ENCODE data around the gene ZNF425.
"Not testable (repeated sequence)": the region's sequence is repeated elsewhere in the genome, so short reads cannot be mapped to it uniquely, and the experiment has no call there.

The ZNF425 gene, protein sequence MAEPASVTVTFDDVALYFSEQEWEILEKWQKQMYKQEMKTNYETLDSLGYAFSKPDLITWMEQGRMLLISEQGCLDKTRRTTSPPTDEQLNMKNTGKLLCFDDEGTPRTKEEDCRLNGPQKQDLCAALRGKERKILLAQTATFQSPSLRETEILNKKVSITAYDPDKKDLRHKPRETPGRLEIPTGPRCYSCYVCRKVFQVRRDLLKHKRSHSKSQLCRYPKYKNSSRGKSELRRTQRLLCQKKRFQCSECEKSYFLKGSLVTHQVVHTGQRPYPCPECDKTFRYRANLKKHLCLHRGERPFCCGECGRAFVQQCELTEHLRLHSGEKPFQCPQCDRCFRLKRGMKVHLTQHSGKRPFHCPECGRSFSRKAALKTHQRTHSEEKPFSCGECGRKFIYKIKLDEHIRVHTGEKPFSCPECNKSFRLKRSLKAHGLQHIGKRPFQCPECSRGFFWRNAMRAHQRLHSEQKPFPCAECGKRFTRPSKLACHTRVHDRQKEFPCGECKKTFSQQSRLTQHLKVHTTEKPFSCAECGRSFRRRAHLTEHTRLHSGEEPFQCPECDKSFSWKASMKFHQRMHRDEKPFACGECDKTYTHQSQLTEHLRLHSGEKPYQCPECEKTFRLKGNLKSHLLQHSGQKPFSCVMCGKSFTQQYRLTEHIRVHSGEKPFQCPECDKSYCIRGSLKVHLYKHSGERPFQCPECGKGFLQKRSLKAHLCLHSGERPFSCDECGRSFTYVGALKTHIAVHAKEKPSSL

GRCh38 chr7:149125863-149126661, at the start of gene ZNF425:
ZNF425 (minus strand) TSS chr7:149126324; CDS start chr7:149126213, 111 bp downstream.
- DNase-seq, result peak; percentile 96

- no peak for DNase-seq
These were observed 49.0 kb upstream of the ZNF425 start for GRCh38 chr7:149175150-149175549.

DNA sequence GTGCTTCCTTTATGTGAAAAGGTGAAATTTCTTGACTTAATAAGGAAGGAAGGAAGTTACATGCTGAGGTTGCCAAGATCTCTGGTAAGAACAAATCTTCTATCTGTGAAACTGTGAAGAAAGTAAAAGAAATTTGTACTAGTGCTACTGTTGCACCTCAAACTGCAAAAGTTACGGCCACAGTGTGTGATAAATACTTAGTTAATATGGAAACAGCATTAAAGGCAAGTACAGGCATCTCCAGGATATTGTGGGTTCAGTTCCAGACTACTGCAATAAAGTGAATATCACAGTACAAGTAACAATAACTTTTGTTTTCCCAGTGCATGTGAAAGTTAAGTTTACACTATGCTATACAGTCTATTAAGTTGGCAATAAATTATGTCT, 46.4 kb upstream of the ZNF425 start:
- DNase-seq, result no peak

DNA sequence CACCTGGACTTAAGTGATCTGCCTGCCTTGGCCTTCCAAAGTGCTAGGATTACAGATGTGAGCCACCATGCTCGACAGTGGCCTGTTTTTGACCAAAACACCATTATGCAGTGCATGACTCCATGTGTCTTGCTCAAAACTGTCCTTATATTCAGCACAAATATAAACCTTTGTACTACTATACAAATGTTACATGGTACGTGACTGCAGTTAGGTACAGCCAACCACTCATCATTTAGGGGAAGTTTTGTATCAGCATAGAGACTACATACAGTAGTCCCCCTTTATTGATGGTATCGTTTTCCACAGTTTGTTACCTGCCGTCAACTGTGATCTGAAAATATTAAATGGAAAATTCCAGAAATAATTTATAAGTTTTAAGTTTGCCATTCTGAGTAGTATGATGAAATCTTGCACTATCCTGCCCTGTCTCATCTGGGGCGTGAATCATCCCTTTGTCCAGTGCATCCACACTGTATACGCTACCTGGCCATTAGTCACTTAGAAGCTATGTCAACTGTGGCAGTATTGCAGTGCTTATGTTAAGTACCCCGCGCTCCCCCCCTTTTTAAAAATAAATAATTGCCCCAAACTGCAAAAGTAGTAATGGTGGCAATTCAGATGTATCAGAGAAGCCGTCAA, 45.9 kb upstream of the ZNF425 start:
- no peak for DNase-seq

GRCh38 chr7:149166630-149167352, 40.7 kb upstream of the ZNF425 start:
- DNase-seq, result no peak

GRCh38 chr7:149166142-149166541, 40.0 kb upstream of the ZNF425 start:
- no peak for DNase-seq

DNA sequence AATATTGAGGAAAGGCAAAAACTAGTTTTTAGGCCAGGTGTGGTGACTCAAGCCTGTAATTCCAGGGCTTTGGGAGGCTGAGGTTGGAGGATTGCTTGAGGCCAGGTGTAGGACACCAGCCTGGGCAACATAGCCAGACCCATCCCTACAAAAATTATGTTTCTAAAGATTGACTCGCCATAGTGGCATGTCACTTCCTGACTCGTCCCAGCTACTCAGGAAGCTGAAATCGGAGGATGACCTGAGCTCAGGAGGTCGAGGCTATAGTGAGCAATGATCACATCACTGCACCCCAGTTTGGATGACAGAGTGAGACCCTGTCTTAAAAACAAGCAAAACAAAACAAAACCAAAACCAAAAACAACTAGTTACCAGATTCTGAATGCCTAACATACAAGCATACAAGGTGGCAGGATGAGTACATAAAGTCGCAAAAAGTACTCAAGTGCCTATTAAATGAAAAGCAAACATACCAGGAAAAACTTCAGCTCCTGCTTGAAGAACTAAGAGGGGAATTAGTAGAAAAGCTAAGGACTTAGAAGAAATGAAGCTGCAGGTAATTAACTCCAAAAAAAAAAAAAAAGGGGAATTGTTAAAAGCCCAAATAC, 35.2 kb upstream of the ZNF425 start:
- no peak for DNase-seq

DNA sequence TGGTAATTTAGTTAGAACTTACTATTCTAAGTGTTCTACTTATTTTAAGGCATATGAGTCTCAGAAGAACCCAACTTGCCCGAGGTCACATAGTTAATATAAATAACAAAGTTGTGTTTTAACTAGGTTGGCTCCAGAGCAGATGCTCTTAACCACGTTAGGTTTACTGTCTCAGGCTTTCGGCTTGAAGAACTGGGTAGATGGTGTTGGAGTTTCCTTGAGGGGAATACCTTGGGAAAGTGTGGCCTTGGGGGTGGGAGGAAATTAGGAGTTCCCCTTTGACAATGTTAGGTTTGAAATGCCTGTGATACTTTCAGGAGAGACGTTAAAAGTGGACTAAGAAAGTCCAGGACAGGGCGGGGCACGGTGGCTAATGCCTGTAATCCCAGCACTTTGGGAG, 30.8 kb upstream of the ZNF425 start:
- DNase-seq, result no peak

GRCh38 chr7:149154056-149154455, 27.9 kb upstream of the ZNF425 start:
- no peak for DNase-seq

DNA sequence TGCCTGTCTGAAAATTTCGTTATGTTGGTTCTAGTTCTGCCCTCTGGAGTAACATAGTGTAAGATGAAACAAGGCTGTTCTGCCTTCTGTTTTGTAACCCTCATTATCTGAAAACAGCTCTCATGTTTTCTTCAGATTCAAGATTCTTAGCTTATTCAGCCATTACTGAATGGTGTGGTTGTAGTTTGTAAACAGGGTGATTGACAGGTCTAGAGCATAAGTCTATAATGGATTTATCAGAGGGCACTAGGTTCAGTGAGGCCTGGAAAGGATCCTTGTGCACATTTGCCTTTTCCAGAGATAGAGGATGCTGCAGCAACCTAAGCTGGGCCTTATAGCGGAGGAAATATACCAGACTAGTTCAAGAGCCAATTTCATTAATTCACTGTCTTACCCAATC, 27.2 kb upstream of the ZNF425 start:
- no peak for DNase-seq

GRCh38 chr7:149150981-149151380, 24.9 kb upstream of the ZNF425 start:
- no peak for DNase-seq

- peak; percentile 58 for DNase-seq
These were observed 21.9 kb upstream of the ZNF425 start for GRCh38 chr7:149147752-149148653.

DNA sequence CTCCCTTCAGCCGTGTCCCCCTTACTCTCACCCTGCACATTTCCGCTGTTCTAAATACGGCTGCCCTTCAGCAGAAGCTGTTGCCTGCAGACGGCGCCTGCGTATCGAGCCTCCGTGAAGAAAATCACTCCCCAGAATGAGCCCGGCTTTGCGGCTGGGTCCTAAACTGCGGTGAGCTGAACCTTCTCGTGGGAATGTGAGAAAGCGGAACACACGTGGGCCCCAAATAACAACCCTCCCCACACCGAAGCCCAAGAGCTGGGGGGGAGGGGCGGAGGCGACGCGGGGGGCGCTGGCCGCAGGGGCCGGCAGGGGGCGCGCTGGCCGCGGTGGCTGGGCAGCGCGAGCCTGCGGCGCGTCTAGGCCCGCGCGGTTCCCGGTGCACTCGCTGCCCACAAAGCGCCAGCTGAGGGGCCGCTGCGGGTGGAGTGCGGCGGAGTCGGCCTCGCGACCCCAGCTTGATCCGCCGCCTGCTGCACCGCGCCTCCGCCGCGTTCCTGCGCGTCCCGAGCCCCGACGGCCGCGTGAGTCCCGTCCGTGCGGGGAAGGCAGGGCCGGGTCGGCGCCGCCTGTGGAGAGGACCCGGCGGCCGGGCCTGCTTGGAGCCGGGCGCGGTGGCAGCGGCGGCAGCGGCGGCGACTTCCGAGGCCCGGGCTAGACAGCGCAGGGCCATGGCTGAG, 21.1 kb upstream of the ZNF425 start, which contains the start of gene ZNF398:
Gene ZNF398 (plus strand): TSS at position 382 of the 680 bp plus-strand sequence. CDS start 290 bp downstream, at position 672.
- DNase-seq, result peak; percentile 79

- DNase-seq, result no peak
These were observed 19.1 kb upstream of the ZNF425 start for GRCh38 chr7:149145031-149145845.

- not testable (repeated sequence) for DNase-seq
These were observed 18.4 kb upstream of the ZNF425 start for GRCh38 chr7:149144436-149144922.

- DNase-seq, result no peak
These were observed 15.8 kb upstream of the ZNF425 start for GRCh38 chr7:149141893-149142292.

DNA sequence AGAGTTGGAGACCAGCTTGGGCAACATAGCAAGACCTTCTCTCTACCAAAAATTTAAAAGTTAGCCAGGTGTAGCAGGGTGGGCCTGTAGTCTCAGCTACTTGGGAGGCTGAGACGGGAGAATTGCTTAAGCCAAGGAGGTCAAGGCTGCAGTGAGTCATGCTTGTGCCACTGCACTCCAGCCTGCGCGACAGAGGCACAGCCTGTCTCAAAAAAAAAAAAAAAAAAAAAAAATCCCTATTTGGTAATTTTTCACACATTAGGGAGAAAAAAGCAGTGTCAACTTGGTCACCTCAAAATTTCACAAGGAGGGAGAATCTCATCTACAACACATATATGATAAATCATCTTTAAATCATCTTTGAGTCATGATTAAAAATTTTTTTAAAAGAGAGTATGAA, 14.7 kb upstream of the ZNF425 start:
- no peak for DNase-seq

- no peak for DNase-seq
These were observed 10.0 kb upstream of the ZNF425 start for GRCh38 chr7:149136118-149136517.
